GM18498 (cell line): ENCODE data around the gene GPSM3.
"Not testable (repeated sequence)": the region's sequence is repeated elsewhere in the genome, so short reads cannot be mapped to it uniquely, and the experiment has no call there.

Experiments
- ATAC-seq: cut with Tn5 transposase; IDR thresholded peaks from one replicate; pipeline ENCODE4 v1.9.1; 2021; ENCODE audit warnings: mild to moderate bottlenecking, moderate library complexity; ENCODE audit not compliant: unreplicated experiment

GPSM3 gene, protein sequence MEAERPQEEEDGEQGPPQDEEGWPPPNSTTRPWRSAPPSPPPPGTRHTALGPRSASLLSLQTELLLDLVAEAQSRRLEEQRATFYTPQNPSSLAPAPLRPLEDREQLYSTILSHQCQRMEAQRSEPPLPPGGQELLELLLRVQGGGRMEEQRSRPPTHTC

DNA sequence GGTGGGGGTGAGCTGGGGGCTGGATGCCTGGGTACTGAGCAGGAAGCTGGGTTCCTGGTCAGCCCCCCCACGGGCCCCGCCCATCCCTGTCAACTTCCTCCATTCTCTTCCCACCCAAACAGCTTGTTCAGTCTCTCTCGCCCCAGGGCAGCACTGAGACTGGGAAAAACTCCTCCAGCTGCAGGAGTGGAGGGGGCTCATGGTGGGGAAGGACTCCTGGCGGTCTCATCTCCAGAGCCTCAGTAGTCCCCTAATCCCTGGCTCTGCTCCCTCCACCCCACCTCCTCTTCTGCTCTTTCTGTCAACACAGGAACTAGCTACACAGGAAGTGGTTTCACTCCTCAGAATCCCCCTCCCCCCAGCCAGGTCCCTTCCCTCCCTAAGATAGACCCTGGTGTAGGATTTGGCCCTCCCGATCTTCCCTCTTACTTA is at the start of gene GPSM3:
GPSM3 (minus strand) TSS at position 36 of the 432 bp plus-strand sequence. CDS start 130 bp downstream, outside the sequence.
- ATAC-seq: no peak

DNA sequence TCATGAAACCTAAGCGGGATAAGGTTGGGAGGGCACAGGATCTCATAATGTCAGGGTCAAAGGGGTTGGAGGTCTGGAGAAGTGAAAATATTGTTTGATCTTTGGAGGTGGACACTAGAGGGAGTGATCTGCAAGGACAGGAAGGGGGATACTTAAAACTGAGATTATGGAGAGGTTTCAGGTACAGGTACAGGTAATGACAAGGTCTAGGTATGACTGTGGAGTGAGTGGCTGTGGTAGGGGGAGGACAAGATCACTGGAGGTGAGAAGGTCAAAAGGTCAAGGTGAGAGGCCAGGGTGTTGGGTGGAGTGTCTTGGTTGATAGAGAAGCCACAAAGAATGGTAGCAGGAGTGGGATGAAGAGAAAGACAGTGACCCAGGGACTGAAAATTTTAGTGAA is 48.2 kb upstream of the GPSM3 start:
- ATAC-seq: no peak

DNA sequence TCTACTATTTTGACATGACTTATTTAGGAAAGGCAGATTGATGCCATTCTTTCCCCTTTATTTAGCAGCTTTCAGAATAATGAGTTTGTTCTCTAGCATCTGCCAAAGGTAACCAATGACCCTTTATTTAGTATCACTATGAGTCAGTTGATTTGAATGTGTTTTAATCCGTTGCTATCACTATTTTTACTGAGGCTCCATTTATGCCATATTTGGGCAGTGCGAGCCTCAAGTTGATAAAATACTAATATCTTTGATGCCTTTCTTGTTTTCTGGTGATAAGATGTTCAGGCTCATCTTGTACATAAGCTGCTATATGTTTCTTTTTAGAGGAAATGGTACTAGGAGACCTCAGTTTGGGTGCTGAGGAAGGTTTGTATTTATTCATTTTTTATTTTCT is 47.0 kb upstream of the GPSM3 start:
- ATAC-seq: no peak

DNA sequence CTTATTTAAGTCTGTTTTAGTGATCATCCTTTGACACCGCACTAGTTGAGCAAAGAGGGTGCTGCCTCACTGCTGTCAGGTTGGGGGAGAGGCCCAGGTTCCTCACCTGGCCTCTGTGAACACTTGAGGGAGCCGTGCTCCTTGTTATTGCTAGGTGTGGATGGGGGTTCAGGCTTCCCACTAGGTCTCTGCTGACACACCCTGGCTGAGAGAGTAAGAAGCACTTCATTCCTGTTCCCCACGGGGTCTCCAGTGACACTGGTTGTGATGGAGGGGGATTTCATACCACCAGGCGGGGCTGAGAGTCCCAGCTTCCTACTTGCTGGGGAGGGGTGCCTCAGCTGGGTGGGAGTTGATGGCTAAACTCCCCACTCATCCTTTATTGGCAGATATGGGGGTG is 42.5 kb upstream of the GPSM3 start:
- no peak for ATAC-seq

DNA sequence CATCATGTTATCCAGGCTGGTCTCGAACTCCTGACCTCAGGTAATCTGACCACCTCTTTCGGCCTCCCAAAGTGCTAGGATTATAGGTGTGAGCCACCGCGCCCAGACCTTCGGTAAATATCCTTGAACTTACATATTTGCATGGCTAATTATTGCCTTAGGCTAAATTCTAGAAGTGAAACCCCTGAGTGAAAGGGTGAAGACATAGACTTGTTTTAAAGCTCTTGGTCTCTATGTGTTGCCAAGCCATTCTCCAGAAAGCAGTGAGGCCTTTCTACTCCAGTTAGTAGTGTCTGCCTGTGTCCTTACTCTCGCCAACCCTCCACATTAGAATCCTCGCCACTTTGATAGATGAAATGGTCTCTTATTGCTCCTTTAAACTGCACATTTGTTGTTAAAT is 34.0 kb upstream of the GPSM3 start:
- no peak for ATAC-seq

DNA sequence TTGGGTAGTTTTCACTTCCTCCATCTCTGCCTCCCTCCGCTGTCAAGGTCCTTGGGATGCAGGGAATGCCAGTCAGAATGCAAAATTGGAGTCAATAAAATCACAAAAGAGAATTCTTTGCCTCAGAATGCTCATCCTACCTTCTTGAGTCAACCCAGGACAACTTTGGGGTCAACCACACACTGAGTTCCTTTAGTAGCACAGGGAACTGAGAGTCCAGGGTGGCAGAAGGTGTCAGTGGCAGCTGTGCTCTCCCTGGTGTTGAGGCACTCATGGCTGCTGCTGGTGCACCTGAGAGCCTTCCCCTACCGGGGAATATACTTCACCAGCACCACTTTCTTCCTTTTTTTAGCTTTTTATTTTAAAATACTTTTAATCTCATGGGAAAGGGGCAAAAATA is 32.3 kb upstream of the GPSM3 start:
- ATAC-seq: peak; percentile 55

DNA sequence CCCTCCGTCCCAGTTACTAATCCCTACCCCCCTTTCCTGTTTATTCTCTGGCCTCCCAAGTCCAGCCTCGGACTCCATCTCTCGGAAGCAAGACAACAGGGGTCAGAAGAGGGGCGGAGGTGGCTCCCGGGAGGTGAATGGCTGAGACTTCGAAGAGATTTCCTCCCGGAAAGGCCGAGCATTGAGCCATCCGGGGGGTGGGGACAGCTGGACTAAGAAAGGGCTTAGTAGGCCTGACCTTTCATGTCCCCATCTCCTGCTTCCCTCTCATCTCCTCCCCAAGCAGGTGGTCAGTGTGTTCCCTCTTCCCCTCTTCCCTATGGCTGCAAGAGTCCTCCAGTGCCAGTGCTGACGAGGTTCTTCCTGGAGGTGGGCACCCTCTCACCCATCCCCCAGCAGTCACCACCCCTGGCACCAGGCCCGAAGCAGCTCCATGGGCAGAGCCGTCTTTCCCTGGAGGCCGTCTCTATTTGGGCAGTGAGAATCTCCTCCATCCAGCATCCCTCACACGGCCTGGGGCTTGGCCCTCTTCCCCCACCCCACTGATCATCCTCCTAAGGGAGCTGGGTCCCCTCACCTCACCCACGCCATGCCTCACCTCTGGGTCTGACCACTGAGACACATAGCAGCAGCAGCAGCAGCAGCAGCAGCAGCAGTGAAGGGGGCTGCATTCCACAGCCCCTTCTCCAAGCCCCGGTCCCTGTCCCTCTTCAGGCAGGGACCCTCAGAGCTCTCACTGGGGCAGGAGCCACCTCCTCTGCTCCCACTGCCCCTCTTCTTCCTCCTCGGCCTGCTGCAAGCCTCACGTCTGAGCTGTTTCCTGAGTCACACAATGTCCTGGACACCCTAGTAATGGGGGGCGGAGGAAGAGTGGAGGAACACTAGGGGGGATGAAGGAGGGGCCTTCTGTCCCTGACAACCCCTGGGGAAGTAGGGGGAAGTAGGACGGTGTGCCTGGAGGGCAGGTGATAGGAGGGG is 31.1 kb upstream of the GPSM3 start, which contains the start of gene NOTCH4:
NOTCH4 (minus strand) TSS at position 810 of the 978 bp plus-strand sequence; CDS start at position 671, 139 bp downstream.
- no peak for ATAC-seq

DNA sequence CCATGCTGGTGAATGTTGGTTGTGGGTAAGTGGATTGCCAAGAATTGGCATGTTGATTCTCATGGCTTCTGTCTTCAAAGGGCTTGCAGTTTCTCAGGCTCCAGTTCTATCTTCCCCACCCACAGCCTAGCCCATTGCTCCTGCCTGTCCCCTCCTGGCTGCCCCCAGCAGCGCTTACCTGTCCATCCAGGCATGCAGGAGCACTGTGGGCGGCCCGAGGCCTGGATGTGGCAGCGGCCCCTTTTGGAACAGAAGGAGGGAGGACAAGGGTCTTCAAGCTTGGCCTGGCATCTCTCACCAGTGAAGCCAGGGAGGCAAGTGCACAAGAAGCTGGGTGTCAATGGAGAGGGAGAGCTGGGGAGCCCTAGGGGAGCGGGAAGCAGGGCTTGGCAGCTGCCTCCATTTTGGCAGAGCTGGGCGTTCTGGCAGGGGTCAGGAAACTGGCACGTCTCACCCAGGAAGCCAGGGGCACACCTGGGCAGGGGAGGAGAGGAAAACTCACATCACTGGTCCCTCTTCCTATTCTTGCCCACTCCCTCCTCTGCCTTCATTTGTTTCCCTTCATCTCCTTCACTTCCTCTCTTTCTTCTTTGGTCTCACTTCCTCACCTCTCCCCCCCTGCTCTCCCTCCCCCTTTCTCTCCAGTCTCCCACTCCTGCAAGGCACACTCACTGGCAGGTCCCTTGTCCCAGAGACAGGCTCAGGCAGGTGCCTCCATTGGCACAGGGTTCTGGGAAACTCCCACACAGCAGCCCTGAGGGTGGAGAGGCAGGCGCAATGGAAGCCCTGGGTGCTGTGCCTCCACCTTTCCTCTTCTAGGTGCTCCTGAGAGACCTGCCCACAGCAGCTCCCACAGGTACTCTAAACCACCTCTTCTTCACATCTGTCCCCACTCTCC is 30.1 kb upstream of the GPSM3 start:
- no peak for ATAC-seq

DNA sequence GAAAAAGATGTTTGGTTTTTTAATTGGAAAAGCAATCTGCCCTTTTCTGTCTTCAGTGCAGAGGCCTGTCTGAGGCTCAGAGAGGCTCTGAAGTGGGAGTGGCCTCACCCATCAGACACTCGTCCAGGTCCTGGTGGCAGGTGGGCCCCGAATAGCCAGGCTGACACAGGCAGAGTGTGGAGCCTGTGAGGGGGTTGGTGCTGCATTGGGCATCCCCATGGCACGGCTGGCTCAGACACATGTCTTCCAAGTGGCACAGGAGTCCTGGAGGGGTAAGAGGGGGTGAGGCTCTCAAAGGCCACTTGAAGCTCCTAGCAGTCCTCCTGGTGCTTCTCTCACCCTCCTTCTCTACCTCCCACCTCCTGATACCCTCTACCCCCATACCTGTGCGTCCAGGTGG is 27.6 kb upstream of the GPSM3 start:
- no peak for ATAC-seq

DNA sequence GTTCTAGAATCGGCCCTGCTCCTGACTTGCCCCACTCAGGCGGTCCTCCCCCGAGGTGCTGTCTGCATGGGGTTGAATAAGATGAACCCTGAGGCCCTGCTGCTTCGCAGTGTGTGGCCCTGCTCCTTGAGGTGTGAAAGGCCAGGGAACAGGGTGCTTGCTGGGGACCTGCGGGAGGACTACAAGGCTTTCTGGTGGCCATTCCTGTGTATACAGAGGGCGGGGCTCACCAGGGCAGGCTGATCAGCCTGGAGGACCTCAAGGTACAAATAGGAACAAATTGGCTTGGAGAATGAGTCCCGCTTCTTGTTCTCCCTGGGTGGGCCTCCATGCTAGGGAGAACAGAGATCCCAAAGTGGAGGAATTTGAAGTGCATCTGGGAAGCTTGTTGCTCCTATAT is 25.7 kb upstream of the GPSM3 start:
- ATAC-seq: no peak

DNA sequence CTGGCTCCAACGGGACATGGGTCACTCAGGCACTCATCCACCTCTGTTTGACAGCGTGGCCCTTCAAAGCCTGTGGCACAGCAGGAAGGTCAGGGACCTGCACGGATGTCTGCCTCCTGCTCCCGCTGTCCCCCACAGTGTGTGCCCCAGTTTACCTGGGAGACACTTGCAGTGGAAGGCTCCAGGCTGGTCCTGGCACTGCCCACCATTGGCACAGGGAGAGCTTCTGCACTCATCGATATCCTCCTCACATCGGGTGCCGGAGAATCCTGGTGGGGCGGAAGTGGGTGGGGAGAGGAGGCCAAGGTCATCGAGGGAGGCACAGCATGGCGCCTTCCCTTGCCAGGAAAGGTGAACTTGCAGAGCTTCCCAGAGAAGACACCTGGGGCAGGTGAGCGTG is 24.6 kb upstream of the GPSM3 start:
- ATAC-seq: no peak

DNA sequence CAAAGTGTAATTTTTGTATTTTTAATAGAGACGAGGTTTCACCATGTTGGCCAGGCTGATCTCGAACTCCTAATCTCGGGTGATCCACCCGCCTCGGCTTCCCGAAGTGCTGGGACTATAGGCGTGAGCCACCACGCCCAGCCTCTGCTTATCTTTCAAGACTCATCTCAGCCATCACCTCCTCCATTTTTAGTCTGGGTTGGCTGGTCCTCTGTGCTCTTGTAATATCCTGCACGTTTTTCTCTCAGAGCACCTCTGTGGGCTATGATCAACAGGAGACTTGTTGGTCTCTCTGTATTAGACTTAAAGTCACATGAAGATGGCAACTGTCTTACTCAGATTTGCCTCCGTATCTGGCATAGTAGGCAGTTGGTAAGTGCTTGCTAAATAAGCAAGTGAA is 23.8 kb upstream of the GPSM3 start:
- ATAC-seq: no peak

DNA sequence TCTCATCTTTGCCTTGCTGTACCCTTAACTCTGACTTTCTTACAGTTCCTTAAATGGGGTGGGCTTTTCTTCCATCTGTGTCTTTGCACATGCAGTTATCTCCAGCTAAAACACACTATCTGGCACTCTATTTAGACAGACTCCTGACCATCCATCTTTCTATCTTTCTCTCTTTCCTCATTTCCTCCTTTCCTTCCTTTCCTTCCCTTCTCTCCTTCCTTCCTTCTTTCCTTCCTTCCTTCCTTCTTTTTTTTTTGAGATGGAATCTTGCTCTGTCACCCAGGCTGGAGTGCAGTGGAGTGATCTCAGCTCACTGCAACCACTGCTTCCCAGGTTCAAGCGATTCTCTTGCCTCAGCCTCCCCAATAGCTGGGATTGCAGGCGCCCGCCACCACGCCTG is 23.2 kb upstream of the GPSM3 start:
- no peak for ATAC-seq

DNA sequence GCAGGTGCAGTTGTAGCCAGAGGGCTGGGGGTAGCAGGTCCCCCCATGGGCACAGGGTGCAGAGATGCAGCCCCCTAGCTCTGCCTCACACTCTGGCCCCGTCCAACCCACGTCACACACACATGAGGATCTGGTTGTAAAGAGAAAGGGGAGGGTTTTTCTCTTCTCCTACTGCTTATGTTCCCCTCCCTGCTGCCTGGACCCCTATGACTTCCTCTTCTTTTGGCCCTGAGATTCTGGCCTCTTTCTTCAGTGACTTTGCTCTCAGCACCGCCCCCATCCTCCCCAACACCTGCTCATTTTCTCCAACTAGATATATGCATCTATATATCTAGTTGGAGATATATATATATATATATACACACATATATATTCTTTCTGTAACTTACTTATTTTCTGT is 21.7 kb upstream of the GPSM3 start:
- no peak for ATAC-seq

DNA sequence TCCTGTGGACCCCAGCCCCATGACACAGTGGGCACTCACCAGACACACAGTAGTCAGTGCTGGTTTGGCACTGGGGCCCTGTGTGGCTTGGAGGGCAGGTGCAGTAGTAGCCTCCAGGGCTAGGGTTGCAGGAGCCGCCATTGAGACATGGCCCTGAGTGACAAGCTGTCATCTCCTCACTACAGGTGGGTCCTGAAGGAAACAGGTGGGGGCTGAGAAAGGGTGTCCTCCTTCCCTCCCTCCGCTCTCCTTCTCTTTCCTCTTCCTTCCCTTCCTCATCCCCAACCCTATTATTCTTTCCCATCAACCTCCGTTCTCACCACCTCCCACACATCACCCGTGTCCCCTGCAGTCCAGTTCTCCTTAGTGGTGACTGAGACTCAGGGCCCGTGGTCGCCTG is 21.2 kb upstream of the GPSM3 start:
- ATAC-seq: no peak

DNA sequence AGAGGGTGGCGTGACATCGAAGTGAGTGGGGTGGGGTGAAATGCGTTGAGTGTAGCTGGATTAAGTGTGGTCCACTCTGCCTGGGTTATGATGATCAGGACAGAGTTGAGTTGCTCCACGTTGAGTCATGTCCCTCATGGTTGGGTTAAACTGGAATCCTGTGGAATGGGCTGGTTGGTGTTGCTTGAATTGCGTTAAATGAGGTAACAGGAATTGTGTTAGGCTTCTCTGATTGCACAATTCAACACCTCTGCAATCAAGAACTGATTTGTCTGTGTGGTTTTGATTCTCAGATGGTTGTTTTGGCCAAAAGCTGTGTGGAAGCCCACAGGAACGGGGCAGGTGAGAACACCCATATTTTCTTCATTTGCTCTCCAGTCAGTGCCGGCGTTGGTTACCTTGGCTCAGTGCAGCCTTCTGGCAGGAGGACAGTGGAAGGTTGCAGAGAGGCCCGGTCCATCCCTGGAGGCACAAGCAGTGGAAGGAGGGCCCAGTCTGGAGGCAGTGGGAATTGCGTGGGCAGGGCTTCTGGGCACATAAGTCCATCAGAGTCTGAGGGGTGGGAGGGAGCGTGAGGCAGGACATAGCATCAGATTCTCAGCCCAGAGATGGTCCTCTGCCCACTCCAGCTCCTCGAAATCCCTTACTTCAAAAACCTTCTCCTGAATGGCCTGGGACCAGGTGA is 19.8 kb upstream of the GPSM3 start:
- ATAC-seq: no peak

DNA sequence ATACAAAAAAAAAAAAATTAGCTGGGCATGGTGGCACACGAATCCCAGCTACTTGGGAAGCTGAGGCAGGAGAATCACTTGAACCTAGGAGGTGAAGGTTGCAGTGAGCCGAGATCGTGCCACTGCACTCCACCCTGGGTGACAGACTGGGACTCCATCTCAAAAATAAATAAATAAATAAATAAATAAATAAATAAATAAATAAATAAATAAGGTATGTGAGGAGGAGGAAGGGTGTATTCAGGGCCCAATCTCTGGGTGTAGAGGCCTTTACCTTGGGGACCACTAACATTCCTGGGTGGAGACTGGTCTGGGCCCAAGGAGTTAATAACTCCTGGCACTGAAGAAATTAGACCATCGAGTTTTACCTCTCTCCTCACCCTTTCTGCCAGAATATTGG is 19.0 kb upstream of the GPSM3 start:
- not testable (repeated sequence) for ATAC-seq

DNA sequence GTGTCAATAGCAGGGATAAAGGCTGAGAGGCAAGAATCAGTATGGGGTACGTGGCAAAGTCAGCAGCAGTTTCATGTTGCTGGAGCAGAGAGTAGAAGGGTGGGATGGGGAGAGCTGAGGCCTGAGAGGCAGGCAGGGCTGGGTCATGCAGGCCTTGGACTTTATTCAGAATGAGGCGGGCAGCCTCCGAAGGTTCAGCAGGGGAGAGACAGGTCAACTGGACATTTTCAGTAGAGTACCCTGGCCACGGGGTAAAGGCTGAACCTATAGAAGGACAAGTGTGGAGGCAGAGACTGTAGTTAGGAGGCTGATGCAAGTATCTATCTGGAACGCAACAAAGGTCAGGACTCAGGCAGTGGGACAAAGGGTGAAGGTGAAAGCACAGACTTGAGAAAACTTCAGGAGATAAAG is 17.8 kb upstream of the GPSM3 start:
- no peak for ATAC-seq

DNA sequence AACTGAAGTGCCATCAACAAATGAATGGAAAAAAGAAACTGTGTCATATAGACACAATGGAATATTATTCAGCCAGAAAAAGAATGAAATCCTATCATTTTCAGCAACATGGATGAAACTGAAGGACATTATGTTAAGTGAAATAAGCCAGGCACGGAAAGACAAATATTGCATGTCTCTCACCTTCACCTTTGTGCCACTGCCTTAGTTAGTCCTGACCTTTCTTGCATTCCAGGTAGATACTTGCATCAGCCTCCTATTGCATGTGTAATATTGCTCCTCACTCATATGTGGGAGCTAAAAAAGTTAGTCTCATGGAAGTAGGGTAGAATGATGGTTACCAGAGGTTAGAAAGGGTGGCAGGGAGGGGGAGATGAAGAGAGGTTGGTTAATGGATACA is 16.6 kb upstream of the GPSM3 start:
- ATAC-seq: no peak

DNA sequence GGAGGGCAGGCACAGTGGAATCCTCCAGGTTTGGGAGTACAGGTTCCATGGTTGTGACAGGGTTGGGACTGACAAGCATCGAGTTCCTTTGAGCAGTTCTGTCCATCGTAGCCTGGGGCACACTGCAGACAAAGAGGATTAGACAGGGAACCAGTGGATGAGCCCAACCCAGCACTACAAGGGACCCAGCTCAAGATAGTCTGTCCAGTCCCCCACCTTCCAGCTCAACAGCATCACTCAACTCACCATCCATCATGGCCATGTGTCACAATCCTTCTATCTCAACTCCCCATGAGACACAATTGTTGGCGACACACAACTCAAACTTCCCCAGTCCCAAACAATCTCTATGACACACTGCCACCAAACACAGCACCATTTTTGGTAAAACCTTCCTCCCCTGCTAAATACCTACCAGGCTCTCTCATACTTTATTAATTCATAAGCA is 11.8 kb upstream of the GPSM3 start:
- ATAC-seq: no peak
